Measurements from ENCODE around the gene STX1A. TPM values are rescaled to one million over a fixed set of nuclear protein-coding genes. Genes with fewer than 3 reads are reported as not detected.
A peak's percentile ranks its signal among the peaks of the same experiment; 100 is the strongest.

STX1A gene
- total RNA-seq, 4 donors from 2014 or later: 2.9 to 9.2 (median 4.6) TPM

DNA sequence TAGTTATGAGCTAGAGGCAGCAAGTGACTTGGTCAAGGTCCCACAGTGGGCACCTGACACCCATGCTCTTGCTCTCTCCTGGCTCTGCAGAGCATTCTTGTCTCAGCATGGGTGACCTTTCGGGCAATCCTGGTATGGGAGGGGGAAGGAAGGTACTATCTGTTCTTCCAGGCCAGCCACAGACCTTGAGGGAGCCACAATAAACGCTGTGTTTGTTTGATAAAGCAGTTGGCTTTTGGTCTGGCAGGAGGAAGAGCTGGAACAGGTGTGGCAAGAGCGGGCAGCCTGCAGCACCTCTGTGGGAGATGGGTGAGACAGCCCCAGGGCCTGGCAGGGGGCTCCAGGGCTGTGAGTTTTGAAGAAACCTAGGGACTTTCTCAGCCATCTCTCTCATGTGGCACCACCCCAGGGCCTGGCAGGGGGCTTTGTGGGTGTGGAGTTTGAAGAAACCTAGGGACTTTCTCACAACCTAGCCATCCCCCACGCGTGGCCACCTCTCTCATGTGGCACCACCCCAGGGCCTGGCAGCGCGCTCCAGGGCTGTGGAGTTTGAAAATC, 39.2 kb upstream of the STX1A start:
- intact Hi-C loops (cut with DNase I; ENCODE audit: low total_unique reads): no loop called here
- WGBS, 2 donors: 79 to 84% methylated on average over 6 to 7 of the region's 7 CpGs
- DNase-seq (ENCODE audit: low spot score in 2 of 2): no peak
- TF ChIP-seq, protein P1, sequence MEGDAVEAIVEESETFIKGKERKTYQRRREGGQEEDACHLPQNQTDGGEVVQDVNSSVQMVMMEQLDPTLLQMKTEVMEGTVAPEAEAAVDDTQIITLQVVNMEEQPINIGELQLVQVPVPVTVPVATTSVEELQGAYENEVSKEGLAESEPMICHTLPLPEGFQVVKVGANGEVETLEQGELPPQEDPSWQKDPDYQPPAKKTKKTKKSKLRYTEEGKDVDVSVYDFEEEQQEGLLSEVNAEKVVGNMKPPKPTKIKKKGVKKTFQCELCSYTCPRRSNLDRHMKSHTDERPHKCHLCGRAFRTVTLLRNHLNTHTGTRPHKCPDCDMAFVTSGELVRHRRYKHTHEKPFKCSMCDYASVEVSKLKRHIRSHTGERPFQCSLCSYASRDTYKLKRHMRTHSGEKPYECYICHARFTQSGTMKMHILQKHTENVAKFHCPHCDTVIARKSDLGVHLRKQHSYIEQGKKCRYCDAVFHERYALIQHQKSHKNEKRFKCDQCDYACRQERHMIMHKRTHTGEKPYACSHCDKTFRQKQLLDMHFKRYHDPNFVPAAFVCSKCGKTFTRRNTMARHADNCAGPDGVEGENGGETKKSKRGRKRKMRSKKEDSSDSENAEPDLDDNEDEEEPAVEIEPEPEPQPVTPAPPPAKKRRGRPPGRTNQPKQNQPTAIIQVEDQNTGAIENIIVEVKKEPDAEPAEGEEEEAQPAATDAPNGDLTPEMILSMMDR (IDR thresholded peaks at IDR 0.05): no peak
- TF ChIP-seq POLR2A (IDR thresholded peaks at IDR 0.05): no peak
- no peak overlapping the region for H3K4me3 ChIP-seq (ENCODE audit: low read depth, poor library complexity, severe bottlenecking)

DNA sequence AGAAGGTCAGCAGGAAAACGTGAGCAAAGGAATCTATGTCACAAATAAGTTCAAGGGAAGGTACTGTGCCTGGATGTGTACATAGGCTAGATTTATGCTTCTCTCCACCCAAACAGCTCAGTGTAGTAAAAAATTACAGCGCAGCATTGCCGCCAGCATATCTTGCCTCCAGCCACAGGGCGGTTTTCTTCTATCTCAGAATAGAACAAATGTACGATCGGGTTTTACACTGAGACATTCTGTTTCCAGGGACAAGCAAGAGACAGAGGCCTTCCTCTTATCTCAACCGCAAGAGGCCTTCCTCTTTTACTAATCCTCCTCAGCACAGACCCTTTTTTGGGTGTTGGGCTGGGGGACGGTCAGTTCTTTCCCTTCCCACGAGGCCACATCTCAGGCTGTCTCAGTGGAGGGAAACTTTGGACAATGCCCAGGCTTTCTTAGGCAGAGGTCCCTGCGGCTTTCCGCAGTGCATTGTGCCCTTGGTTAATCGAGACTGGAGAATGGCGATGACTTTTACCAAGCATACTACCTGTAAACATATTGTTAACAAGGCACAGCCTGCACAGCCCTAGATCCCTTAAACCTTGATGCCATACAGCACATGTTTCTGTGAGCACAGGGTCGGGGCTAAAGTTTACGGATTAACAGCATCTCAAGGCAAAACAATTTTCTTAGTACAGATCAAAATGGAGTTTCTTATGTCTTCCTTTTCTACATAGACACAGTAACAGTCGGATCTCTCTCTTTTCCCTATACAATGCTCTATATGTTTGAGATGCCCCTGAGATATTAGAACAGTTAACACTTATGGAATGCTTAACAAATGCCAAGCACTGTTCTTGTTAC, 30.7 kb upstream of the STX1A start:
- DNase-seq (ENCODE audit: low spot score in 2 of 2): no peak
- TF ChIP-seq, protein P1 (IDR thresholded peaks at IDR 0.05): no peak
- no peak for TF ChIP-seq POLR2A (IDR thresholded peaks at IDR 0.05)
- intact Hi-C loops (cut with DNase I; ENCODE audit: low total_unique reads): no loop called here
- H3K4me3 ChIP-seq (ENCODE audit: low read depth, poor library complexity, severe bottlenecking): no peak overlapping the region
- 79 to 80% methylated on average over 16 of the region's 16 CpGs for WGBS, 2 donors

DNA sequence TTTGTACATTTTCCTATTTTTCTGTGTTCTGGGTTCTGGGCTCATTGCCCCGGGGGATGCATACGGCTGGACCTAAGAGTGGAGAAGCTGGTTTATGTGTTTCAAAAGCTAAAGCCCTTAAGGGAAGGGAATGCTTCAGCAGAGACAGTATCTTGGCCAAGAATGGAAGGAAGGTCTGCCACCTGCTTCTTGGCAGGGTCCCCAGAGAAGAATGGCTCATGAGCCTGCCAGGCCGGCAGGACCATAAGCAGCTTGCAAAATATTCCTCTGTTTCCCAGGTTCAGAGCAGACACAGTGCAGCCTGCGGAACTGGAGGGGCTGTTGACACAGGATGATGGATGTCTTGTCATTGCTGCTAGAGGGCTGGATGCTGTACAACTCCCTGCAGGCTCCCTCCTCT, 26.9 kb upstream of the STX1A start:
- TF ChIP-seq, protein P1 (IDR thresholded peaks at IDR 0.05): no peak
- no peak for TF ChIP-seq POLR2A (IDR thresholded peaks at IDR 0.05)
- no peak for DNase-seq (ENCODE audit: low spot score in 2 of 2)
- H3K4me3 ChIP-seq (ENCODE audit: low read depth, poor library complexity, severe bottlenecking): no peak overlapping the region
- 44 to 52% methylated on average over 4 of the region's 4 CpGs for WGBS, 2 donors
- intact Hi-C loops (cut with DNase I; ENCODE audit: low total_unique reads): no loop called here

DNA sequence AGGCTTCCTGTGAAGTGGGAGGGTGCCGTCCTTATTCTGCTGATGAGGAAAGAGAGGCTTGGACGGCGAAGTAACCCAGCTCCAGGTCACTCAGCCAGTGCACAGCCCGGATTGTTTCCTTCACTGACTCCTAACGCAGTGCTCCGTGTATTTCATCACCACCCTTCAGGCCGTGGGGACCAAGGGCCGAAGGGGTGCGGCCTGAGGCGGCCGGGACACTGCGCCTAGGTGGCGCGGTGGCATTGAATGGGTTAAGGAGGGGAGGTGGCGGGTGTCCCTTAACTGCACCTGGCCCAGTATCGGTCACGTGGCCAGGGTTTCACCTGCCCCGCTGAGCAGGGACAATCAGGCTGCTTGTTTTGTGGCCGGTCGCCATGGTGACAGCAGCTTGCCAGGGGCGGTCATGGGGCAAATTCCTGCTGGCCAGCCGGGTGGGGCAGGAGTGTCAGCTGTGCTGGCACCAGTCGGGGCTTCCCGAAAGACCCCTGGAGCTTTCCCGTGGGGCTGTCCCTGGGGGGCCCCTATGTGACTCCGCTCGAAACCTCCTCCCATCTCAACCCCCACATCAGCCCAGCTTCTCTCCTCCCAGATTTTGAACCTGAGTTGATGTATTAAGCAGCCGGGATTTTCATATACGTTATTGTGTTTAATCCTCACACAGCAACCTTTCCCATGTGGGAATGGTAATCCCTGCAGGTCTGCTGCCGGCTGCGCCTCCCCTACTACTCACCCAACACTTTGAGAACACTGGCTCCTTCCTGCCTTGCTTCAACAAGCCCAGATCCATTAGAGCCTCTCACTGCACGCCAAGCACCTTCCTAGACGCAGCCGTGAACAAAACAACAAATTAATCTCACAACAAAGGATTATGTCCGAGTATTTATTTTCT, 23.5 kb upstream of the STX1A start:
- peak in 1 of 2 donors; percentile 92 for DNase-seq (ENCODE audit: low spot score in 2 of 2)
- WGBS, 2 donors: 30 to 35% methylated on average over 26 to 35 of the region's 35 CpGs
- intact Hi-C loops (cut with DNase I; ENCODE audit: low total_unique reads): no loop called here
- TF ChIP-seq, protein P1 (IDR thresholded peaks at IDR 0.05): no peak
- no peak for TF ChIP-seq POLR2A (IDR thresholded peaks at IDR 0.05)
- H3K4me3 ChIP-seq (ENCODE audit: low read depth, poor library complexity, severe bottlenecking): no peak overlapping the region

DNA sequence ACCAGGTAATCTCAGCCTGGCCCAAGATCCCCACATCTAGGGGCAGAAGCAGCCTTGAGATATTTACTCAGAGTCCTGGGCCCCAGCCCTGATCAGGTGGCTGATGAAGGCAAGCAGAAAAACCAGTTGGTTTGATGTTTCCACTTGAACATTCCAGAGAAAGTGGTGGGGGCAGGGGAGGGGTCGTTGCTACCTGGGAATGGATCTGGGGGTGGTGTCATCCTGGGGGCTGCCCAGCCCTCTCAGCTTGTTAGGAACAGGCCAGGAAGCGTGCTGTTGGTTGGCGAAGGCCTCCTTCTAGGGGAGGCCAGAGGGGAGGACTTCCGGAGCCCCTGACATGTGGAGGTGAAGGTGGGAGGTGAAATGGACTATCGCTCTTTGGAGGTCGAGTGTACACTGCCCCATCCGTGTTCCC, 22.9 kb upstream of the STX1A start:
- no peak for TF ChIP-seq POLR2A (IDR thresholded peaks at IDR 0.05)
- TF ChIP-seq, protein P1 (IDR thresholded peaks at IDR 0.05): no peak
- intact Hi-C loops (cut with DNase I; ENCODE audit: low total_unique reads): no loop called here
- WGBS, 2 donors: 56 to 57% methylated on average over 7 of the region's 7 CpGs
- no peak for DNase-seq (ENCODE audit: low spot score in 2 of 2)
- H3K4me3 ChIP-seq (ENCODE audit: low read depth, poor library complexity, severe bottlenecking): no peak overlapping the region
